PC-9 (cell line): ENCODE results near the gene PDPK1. TPM values are rescaled to one million over a fixed set of nuclear protein-coding genes. Genes with fewer than 3 reads are reported as not detected.

Experiments
- BruUV-seq: library from RNA; stranded (reverse); fragments of 400-500 nt; replicated peaks from 2 replicates; lab custom pipeline; 2021; lab: Mats Ljungman, UMichigan
- CTCF ChIA-PET: fragments of 300-600 bp; sonication (Branson Sonifier 250); formaldehyde crosslinking; loops from one replicate; lab custom pipeline; 2022; ENCODE audit warnings: antibody characterized with exemption; lab: Charles Lee
- POLR2A ChIA-PET: fragments of 300-600 bp; sonication (Branson Sonifier 250); formaldehyde crosslinking; loops from one replicate; lab custom pipeline; 2022; ENCODE audit warnings: antibody characterized with exemption; ENCODE audit not compliant: unreplicated experiment; lab: Charles Lee
- DNase-seq, 2 experiments: peaks; one replicate each; pipeline versions ENCODE4 v3.0.0 to v3.0.0-alpha.2; 2015 to 2022; ENCODE audit warnings: mixed read lengths in 1 of 2
- H2AFZ ChIP-seq: fragments of 200-600 bp; sonication (generic); 2 replicates; pipeline ENCODE4 v1.8.1; 2017; ENCODE audit warnings: antibody characterized with exemption
- H3F3A ChIP-seq: fragments of 200-600 bp; sonication (generic); 2 replicates; pipeline ENCODE4 v1.8.1; 2017; ENCODE audit warnings: antibody characterized with exemption, mild to moderate bottlenecking, low read depth; ENCODE audit not compliant: insufficient read depth
- H3K27ac ChIP-seq: fragments of 200-600 bp; sonication (generic); 2 replicates; pipeline ENCODE4 v1.6.1; 2016; ENCODE audit warnings: mixed run types
- H3K27me3 ChIP-seq: fragments of 200-600 bp; sonication (generic); 2 replicates; pipeline ENCODE4 v1.6.1; 2016; ENCODE audit warnings: low read depth, mixed run types; ENCODE audit not compliant: insufficient read depth
- H3K36me3 ChIP-seq: fragments of 200-600 bp; sonication (generic); 2 replicates; pipeline ENCODE4 v1.6.1; 2016; ENCODE audit warnings: low read depth, mixed run types
- H3K4me1 ChIP-seq: fragments of 200-600 bp; sonication (generic); replicated peaks from 2 replicates; pipeline ENCODE4 v1.6.1; 2016; ENCODE audit warnings: mixed run types; ENCODE audit not compliant: insufficient read depth
- H3K4me2 ChIP-seq: fragments of 200-600 bp; sonication (generic); 2 replicates; pipeline ENCODE4 v1.6.1; 2017; ENCODE audit warnings: mixed run types
- H3K4me3 ChIP-seq: fragments of 200-600 bp; sonication (generic); 2 replicates; pipeline ENCODE4 v1.6.1; 2016; ENCODE audit warnings: mixed run types
- H3K79me2 ChIP-seq: fragments of 200-600 bp; sonication (generic); 2 replicates; pipeline ENCODE4 v1.6.1; 2017; ENCODE audit warnings: low read depth, mixed run types
- H3K9me2 ChIP-seq: fragments of 200-600 bp; sonication (generic); 2 replicates; pipeline ENCODE4 v1.8.1; 2017; ENCODE audit warnings: mild to moderate bottlenecking; ENCODE audit not compliant: insufficient read depth
- H3K9me3 ChIP-seq: fragments of 200-600 bp; sonication (generic); 2 replicates; pipeline ENCODE4 v1.8.1; 2016; ENCODE audit warnings: low read depth; ENCODE audit not compliant: insufficient read depth
- H4K20me1 ChIP-seq: fragments of 200-600 bp; sonication (generic); 2 replicates; pipeline ENCODE4 v1.8.1; 2017; ENCODE audit not compliant: insufficient read depth
- CTCF ChIP-seq: fragments of 200-600 bp; sonication (generic); conservative IDR thresholded peaks from 2 replicates; pipeline ENCODE4 v1.6.1; 2017; ENCODE audit warnings: mixed run types, antibody characterized with exemption, mild to moderate bottlenecking, moderate library complexity
- EZH2 ChIP-seq: fragments of 200-600 bp; sonication (generic); IDR thresholded peaks from 2 replicates; pipeline ENCODE4 v1.8.0; 2017; ENCODE audit warnings: antibody characterized with exemption, low read depth
- intact Hi-C: fragments of 100-400 bp; cut with micrococcal nuclease; formaldehyde crosslinking; loops from one replicate; pipeline ENCODE4 v1.10.0; 2022; ENCODE audit not compliant: unreplicated experiment
- total RNA-seq: library from RNA; stranded (reverse); gene quantifications from 2 replicates; pipeline ENCODE4 v1.2.3, GENCODE V29; 2021

PDPK1 gene
- total RNA-seq, 1 experiment from 2014 or later: 46.8 TPM

GRCh38 chr16:2520097-2520783 lies 17.6 kb upstream of the PDPK1 start, which contains the start of gene AMDHD2:
Gene AMDHD2 (plus strand): TSS chr16:2520371. CDS start chr16:2520459, 88 bp downstream.
- DNase-seq: peak; percentile 73 to 88

GRCh38 chr16:2520784-2521531 lies 16.9 kb upstream of the PDPK1 start:
- H3K9me3 ChIP-seq: no peaks in the 10 kb centered on the region
- intact Hi-C loops: no loop called here
- H3K4me1 ChIP-seq: peaks cover 26% of the 10 kb centered on the region; the same call in 1 of the 2 replicates
- TF ChIP-seq EZH2 (no peak), CTCF (no peak)
- ChIA-PET CTCF (no interaction called here), POLR2A (interaction anchor here (0.6 kb wide), 1 partner anchor 1043 kb away, joined by 3 read pairs; no protein-coding TSS in a partner anchor)
- peaks cover 39% of the 10 kb centered on the region for H4K20me1 ChIP-seq
- no TSS peak for BruUV-seq
- H3K27ac ChIP-seq: no peak overlapping the region
- no peaks in the 10 kb centered on the region; the same call in 1 of the 2 replicates for H3K36me3 ChIP-seq
- H3F3A ChIP-seq: peaks cover 33% of the 10 kb centered on the region; the same call in 1 of the 2 replicates
- DNase-seq: peak; percentile 34 to 73
- no peaks in the 10 kb centered on the region for H3K9me2 ChIP-seq
- H3K79me2 ChIP-seq: peaks cover 57% of the 10 kb centered on the region
- peak overlapping the region; percentile 58 for H3K4me3 ChIP-seq
- H3K4me2 ChIP-seq: peak overlapping the region; percentile 88
- no peaks in the 10 kb centered on the region for H3K27me3 ChIP-seq
- peak overlapping the region; percentile 79 for H2AFZ ChIP-seq

More at GRCh38 chr16:2520097-2520783, 17.6 kb upstream of the PDPK1 start, which contains the start of gene AMDHD2:
- CTCF ChIA-PET: interaction anchor here (0.6 kb wide), 2 partner anchors 15 to 106 kb away, joined by 3 to 5 read pairs; no protein-coding TSS in a partner anchor
- Histone ChIP-seq H3K36me3 (no peaks in the 10 kb centered on the region; the same call in 1 of the 2 replicates), H3K4me2 (peak within 1 kb of the TSS; percentile 88), H3F3A (peaks cover 33% of the 10 kb centered on the region; the same call in 1 of the 2 replicates), H4K20me1 (peaks cover 46% of the 10 kb centered on the region), H3K27me3 (no peaks in the 10 kb centered on the region), H3K4me1 (peaks cover 33% of the 10 kb centered on the region; the same call in 1 of the 2 replicates), H3K9me2 (no peaks in the 10 kb centered on the region), H3K27ac (no peak within 1 kb of the TSS), H3K79me2 (peaks cover 64% of the 10 kb centered on the region), H3K9me3 (no peaks in the 10 kb centered on the region), H3K4me3 (peak within 1 kb of the TSS; percentile 58), H2AFZ (peak within 1 kb of the TSS; percentile 79)
- intact Hi-C loops: no loop called here
- POLR2A ChIA-PET: interaction anchor here (0.5 to 0.8 kb wide), 3 partner anchors 18 to 338 kb away, joined by 3 to 4 read pairs (median 4); partner anchors contain the start of gene PDPK1
- TF ChIP-seq CTCF: no peak
- TF ChIP-seq EZH2: no peak
- BruUV-seq: no TSS peak

GRCh38 chr16:2523801-2524231 lies 14.0 kb upstream of the PDPK1 start:
- POLR2A ChIA-PET: no interaction called here

More at GRCh38 chr16:2523801-2524231, 14.0 kb upstream of the PDPK1 start:
- no peak overlapping the region for H2AFZ ChIP-seq
- H3K9me3 ChIP-seq: no peaks in the 10 kb centered on the region
- H4K20me1 ChIP-seq: peaks cover 10% of the 10 kb centered on the region
- peaks cover 25% of the 10 kb centered on the region; the same call in 1 of the 2 replicates for H3F3A ChIP-seq
- H3K27ac ChIP-seq: no peak overlapping the region
- H3K4me1 ChIP-seq: peaks cover 18% of the 10 kb centered on the region; the same call in 1 of the 2 replicates
- no peaks in the 10 kb centered on the region; the same call in 1 of the 2 replicates for H3K36me3 ChIP-seq
- H3K79me2 ChIP-seq: peaks cover 28% of the 10 kb centered on the region
- no peak for TF ChIP-seq CTCF
- TF ChIP-seq EZH2: no peak
- no peaks in the 10 kb centered on the region for H3K27me3 ChIP-seq
- H3K4me2 ChIP-seq: no peak overlapping the region
- no peaks in the 10 kb centered on the region for H3K9me2 ChIP-seq
- CTCF ChIA-PET: no interaction called here
- intact Hi-C loops: no loop called here
- no peak for DNase-seq
- no peak overlapping the region for H3K4me3 ChIP-seq
- BruUV-seq: no TSS peak
